Effector memory CD8-positive, alpha-beta T cell (primary cell): Measurements from ENCODE around the gene LCE2D.
"Not testable (repeated sequence)": the region's sequence is repeated elsewhere in the genome, so short reads cannot be mapped to it uniquely, and the experiment has no call there.

Source experiments
- ATAC-seq: fragments of 150-1000 bp; cut with Tn5 transposase; replicated peaks from 2 replicates; pipeline ENCODE4 v1.10.0; 2021; ENCODE audit warnings: mild to moderate bottlenecking, moderate library complexity
- DNase-seq, 3 experiments: peaks; one replicate each; pipeline ENCODE4 v3.0.0; 2021
- H3K27ac Mint-ChIP-seq, 2 donors: one replicate each; pipeline ENCODE4 v1.8.0; 2022; ENCODE audit warnings: mild to moderate bottlenecking in 2 of 2, mixed read lengths in 2 of 2, moderate library complexity in 2 of 2
- H3K27me3 Mint-ChIP-seq, 2 donors: one replicate each; pipeline ENCODE4 v1.8.0; 2022; ENCODE audit warnings: mixed read lengths in 2 of 2
- H3K36me3 Mint-ChIP-seq: one replicate; pipeline ENCODE4 v1.8.0; 2022; ENCODE audit warnings: mild to moderate bottlenecking, moderate library complexity, mixed read lengths; ENCODE audit not compliant: insufficient read depth
- H3K4me1 Mint-ChIP-seq, 2 donors: one replicate each; pipeline ENCODE4 v1.8.0; 2022; ENCODE audit warnings: low read depth in 2 of 2, mixed read lengths in 2 of 2
- H3K4me3 Mint-ChIP-seq, 2 donors: one replicate each; pipeline ENCODE4 v1.8.0; 2022; ENCODE audit warnings: mild to moderate bottlenecking in 2 of 2, mixed read lengths in 2 of 2, moderate library complexity in 2 of 2
- H3K9me3 Mint-ChIP-seq, 2 donors: one replicate each; pipeline ENCODE4 v1.8.0; 2022; ENCODE audit warnings: mixed read lengths in 2 of 2

Gene LCE2D

DNA sequence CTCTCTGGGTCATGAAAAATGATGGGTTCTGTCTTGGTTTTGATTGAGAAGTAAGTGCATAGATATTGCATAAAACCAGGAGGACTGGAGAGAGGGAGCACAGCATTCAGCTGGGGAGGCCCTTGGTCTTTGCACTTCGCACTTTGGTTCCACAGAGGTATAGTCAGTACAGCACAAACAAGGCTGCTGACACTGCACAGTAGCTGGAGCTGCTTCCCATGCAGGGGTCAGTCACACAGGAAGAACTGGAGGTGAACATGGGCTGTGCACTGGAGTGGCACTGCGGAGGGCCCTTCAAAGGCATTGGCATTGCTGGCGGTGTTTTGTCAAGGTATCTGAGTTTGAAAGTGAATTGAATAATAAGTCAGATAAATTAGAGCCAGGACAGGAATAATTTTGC is 4.5 kb upstream of the LCE2D start:
- no peaks in the 10 kb centered on the region for H3K36me3 Mint-ChIP-seq
- ATAC-seq (no peak), DNase-seq (no peak)
- peaks cover 20 to 50% of the 10 kb centered on the region in 2 donors for H3K27me3 Mint-ChIP-seq
- peaks cover 2 to 3% of the 10 kb centered on the region in 2 donors for H3K4me1 Mint-ChIP-seq
- no peak overlapping the region for H3K27ac Mint-ChIP-seq
- no peak overlapping the region for H3K4me3 Mint-ChIP-seq
- H3K9me3 Mint-ChIP-seq, result no peaks in the 10 kb centered on the region

DNA sequence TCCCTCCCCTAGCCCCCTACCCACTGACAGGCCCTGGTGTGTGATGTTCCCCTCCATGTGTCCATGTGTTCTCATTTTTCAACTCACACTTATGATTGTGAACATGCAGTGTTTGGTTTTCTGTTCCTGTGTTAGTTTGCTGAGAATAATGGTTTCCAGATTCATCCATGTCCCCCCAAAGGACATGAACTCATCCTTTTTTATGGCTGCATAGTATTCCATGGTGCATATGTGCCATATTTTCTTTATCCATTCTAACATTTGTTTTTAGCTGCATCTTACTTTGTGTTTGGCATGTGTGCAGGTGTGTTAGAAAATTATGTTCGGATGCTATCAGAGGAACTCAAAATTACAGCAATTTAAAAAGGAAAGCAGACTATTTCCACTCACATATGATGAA is 3.0 kb downstream of the LCE2D start:
- ATAC-seq, H3K9me3 Mint-ChIP-seq, DNase-seq, H3K36me3 Mint-ChIP-seq, H3K4me3 Mint-ChIP-seq, H3K4me1 Mint-ChIP-seq, H3K27ac Mint-ChIP-seq: not testable (repeated sequence)
- H3K27me3 Mint-ChIP-seq, result peaks cover 38 to 68% of the 10 kb centered on the region in 2 donors

DNA sequence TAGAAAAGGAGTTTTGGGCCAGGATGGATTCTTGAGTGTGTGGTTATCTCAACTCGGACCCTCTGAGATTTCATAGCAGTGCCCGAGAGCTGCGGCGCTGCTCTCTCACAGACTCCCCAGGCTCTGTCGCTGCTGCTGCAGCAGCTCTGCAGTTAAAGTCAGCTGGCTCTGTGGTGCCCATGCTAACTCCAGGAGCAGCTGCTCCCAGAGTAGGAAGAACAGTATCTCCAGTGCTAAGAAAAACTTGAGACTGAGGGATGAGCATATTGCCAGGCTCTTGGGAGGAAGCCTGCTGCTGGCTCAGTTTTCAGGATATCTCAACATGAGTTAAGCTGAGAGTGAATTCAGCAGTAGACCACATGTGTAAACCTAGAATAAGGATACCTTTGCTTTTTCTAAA is 4.5 kb downstream of the LCE2D start:
- ATAC-seq, result no peak
- Mint-ChIP-seq H3K9me3 (no peaks in the 10 kb centered on the region), H3K4me1 (no peaks in the 10 kb centered on the region), H3K27me3 (peaks cover 30 to 60% of the 10 kb centered on the region in 2 donors), H3K4me3 (no peak overlapping the region), H3K27ac (no peak overlapping the region), H3K36me3 (no peaks in the 10 kb centered on the region)
- DNase-seq, result no peak

GRCh38 chr1:152673016-152673415 is 9.8 kb downstream of the LCE2D start:
- DNase-seq (no peak), ATAC-seq (no peak)
- Mint-ChIP-seq H3K27me3 (peaks cover 23 to 47% of the 10 kb centered on the region in 2 donors), H3K36me3 (no peaks in the 10 kb centered on the region), H3K4me1 (no peaks in the 10 kb centered on the region), H3K27ac (no peak overlapping the region), H3K9me3 (no peaks in the 10 kb centered on the region), H3K4me3 (no peak overlapping the region)

- H3K27ac Mint-ChIP-seq, H3K4me3 Mint-ChIP-seq, H3K36me3 Mint-ChIP-seq, ATAC-seq, DNase-seq, H3K9me3 Mint-ChIP-seq, H3K4me1 Mint-ChIP-seq: not testable (repeated sequence)
- H3K27me3 Mint-ChIP-seq, result peaks cover 42 to 67% of the 10 kb centered on the region in 2 donors
Observed at GRCh38 chr1:152674983-152675382, 11.8 kb downstream of the LCE2D start, which contains the start of gene LCE2C. LCE2C (plus strand) TSS chr1:152675279; CDS start chr1:152676016, 737 bp downstream.

DNA sequence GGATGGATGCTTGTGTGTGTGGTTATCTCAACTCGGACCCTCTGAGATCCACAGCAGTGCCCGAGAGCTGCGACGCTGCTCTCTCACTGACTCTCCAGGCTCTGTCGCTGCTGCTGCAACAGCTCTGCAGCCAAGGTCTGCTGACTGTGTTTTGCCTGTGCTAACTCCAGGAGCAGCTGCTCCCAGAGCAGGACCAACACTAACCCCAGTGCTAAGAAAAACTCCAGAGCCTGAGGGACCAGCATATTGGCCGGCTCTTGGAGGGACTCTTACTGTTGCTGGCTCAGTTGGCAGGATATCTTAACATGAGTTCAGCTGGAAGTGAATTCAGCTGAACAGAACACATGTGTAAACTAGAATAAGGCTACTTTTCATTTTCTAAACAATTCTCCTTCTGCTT is 16.3 kb downstream of the LCE2D start:
- Mint-ChIP-seq H3K27ac (no peak overlapping the region), H3K36me3 (no peaks in the 10 kb centered on the region), H3K27me3 (peaks cover 63 to 74% of the 10 kb centered on the region in 2 donors), H3K4me1 (no peaks in the 10 kb centered on the region), H3K4me3 (no peak overlapping the region), H3K9me3 (no peaks in the 10 kb centered on the region)
- ATAC-seq, result no peak
- no peak for DNase-seq

DNA sequence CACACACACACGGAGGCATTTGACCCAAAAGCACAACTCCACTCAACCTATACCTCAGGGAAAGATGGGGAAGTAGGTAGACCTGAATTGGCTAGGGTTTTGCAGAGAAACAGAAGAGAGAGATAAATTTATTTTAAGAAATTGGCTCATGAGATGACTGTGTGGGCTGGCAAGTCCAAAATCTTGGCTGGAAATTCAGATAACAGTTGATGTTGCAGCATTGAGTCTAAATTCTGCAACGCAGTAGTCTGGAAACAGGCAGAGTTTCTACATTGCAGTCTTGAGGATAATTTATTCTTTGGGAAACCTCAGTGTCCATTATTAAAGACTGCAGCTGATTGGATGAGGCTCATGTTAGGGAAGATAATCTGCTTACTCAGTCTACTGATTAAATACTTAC is 18.4 kb downstream of the LCE2D start:
- H3K4me3 Mint-ChIP-seq, result no peak overlapping the region
- H3K9me3 Mint-ChIP-seq, result no peaks in the 10 kb centered on the region
- H3K4me1 Mint-ChIP-seq, result no peaks in the 10 kb centered on the region
- ATAC-seq, result no peak
- no peak for DNase-seq
- peaks cover 3% of the 10 kb centered on the region for H3K36me3 Mint-ChIP-seq
- H3K27me3 Mint-ChIP-seq, result peaks cover 57 to 77% of the 10 kb centered on the region in 2 donors
- H3K27ac Mint-ChIP-seq, result no peak overlapping the region

DNA sequence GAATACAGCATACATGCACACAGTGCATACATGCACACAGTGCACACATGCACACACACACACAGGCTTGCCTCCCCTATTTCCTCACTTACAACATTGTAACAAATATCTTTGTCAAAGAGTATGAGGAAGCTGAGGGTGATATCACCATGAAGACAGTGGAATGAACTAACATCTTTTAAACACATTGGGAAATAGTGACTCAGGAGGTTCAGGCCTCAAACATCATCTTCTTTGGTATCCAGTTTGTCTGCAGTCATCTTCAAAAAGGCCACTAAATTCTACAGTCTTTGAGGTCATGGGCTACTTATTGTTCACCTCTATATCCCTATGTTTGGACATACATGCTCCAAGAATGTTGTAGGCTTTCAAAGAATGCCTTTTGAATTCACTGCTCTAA is 20.7 kb downstream of the LCE2D start:
- Mint-ChIP-seq H3K9me3 (no peaks in the 10 kb centered on the region), H3K27me3 (peaks cover 60 to 80% of the 10 kb centered on the region in 2 donors), H3K4me3 (no peak overlapping the region), H3K27ac (no peak overlapping the region), H3K36me3 (peaks cover 3% of the 10 kb centered on the region), H3K4me1 (no peaks in the 10 kb centered on the region)
- no peak for ATAC-seq
- no peak for DNase-seq

DNA sequence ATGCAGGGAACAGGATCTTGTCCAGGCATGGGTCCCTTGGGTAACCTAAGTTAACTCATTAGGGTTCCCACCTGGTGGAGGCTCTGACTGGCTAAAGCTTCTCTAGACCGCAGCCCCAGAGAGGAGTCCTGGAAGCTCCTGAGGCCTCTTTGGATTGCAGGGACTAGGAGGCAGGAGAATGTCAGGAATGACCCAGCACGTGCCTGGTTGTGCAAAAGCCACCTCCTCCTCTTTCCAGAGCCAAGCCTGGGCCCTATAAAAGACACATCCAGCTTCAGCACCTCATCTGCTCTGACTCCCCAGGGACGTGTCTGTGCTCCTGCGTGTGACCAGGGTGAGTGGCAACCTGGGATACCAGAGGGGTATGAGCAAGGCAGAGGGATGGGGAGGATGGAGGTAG is 22.6 kb downstream of the LCE2D start, which contains the start of gene LCE2B:
Gene LCE2B (plus strand): TSS at position 301 of the 400 bp plus-strand sequence. CDS start 721 bp downstream, outside the sequence.
- not testable (repeated sequence) for DNase-seq, H3K27ac Mint-ChIP-seq, H3K4me3 Mint-ChIP-seq, H3K9me3 Mint-ChIP-seq, H3K4me1 Mint-ChIP-seq, H3K36me3 Mint-ChIP-seq, ATAC-seq
- H3K27me3 Mint-ChIP-seq, result peaks cover 60 to 80% of the 10 kb centered on the region in 2 donors

DNA sequence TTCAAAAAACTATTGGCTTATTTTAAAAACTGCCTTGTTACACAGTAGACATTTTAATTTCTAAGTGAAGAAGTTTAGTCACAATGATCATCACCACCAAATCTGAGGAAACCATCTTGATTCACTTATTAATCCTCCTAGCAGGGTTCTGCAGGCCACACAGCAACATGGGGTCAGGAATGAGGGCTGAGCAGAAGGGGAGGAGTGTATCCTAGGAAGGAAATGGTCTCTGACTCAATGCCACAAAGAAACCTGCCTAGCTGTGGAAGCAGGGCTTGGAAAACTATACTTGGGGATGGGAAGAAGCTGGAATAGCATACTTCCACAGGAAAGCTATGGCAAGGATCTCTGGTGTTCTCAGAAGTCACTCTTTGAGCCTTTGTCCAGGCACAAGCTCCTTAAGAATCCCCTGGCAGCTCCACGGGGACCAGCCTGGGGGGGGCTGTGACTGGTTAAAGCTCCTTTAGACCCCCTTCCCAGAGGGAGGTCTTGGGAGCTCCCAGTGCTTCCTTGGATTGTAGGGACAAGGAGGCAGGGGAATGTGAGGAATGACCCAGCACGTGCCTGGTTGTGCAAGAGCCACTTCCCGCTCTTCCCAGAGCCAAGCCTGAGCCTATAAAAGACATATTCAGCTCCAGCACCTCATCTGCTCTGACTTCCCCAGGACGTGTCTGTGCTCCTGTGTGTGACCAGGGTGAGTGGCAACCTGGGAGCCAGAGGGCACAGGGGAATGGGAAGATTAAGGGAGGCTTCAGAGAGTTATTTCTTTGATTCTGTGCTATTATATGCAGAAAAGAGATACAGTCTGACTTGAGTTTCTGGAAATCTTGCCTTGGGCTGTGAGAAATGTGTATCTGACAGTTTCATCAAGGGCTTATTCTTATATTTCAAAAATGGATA is 34.8 kb downstream of the LCE2D start, which contains the start of gene LCE2A:
Gene LCE2A (plus strand): TSS at position 645 of the 900 bp plus-strand sequence. CDS start 557 bp downstream, outside the sequence.
- Mint-ChIP-seq H3K27me3 (peaks cover 19 to 24% of the 10 kb centered on the region in 2 donors), H3K27ac (no peak within 1 kb of the TSS), H3K36me3 (no peaks in the 10 kb centered on the region), H3K4me3 (no peak within 1 kb of the TSS), H3K4me1 (no peaks in the 10 kb centered on the region), H3K9me3 (no peaks in the 10 kb centered on the region)
- DNase-seq, result no peak
- ATAC-seq, result no peak

DNA sequence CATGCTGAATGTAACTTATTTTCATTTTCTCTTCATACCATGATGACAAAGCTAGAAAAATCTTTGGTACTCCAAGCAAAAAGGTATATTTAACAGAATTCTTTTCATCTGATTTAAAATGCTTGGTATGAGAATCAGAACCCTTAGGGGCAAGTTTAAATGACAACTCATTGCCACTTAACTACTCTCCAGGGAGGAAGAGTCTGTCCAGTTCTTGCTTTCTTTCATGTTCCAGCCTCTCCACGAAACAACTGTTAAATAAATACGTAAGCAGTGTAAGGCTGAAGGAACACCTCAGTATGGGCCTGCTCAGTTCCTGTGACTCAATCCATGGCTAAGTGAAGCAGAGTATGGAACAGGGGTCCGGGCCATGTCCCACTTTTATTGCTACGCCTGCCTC is 36.6 kb downstream of the LCE2D start:
- no peaks in the 10 kb centered on the region for H3K36me3 Mint-ChIP-seq
- H3K4me3 Mint-ChIP-seq, result no peak overlapping the region
- H3K9me3 Mint-ChIP-seq, result no peaks in the 10 kb centered on the region
- DNase-seq, result no peak
- no peak for ATAC-seq
- H3K27ac Mint-ChIP-seq, result no peak overlapping the region
- peaks cover 9 to 12% of the 10 kb centered on the region in 2 donors for H3K27me3 Mint-ChIP-seq
- H3K4me1 Mint-ChIP-seq, result no peaks in the 10 kb centered on the region

- no peak within 1 kb of the TSS for H3K4me3 Mint-ChIP-seq
- H3K27ac Mint-ChIP-seq, result no peak within 1 kb of the TSS
- no peaks in the 10 kb centered on the region for H3K36me3 Mint-ChIP-seq
- peaks cover 21 to 68% of the 10 kb centered on the region in 2 donors for H3K27me3 Mint-ChIP-seq
- ATAC-seq, result no peak
- peaks cover 0 to 2% of the 10 kb centered on the region in 2 donors for H3K9me3 Mint-ChIP-seq
- no peaks in the 10 kb centered on the region for H3K4me1 Mint-ChIP-seq
- DNase-seq, result no peak
Observed at GRCh38 chr1:152707860-152708259, 44.7 kb downstream of the LCE2D start, which contains the start of gene LCE4A. LCE4A (plus strand) TSS chr1:152708160; CDS start chr1:152709076, 916 bp downstream.
